ENCODE results near the gene PCA3. TPM values are rescaled to one million over a fixed set of nuclear protein-coding genes. Genes with fewer than 3 reads are reported as not detected.
A peak's percentile ranks its signal among the peaks of the same experiment; 100 is the strongest.

The PCA3 gene
- polyA plus RNA-seq, 3 donors, result 0.11 to 0.25 TPM; not detected in 1

GRCh38 chr9:76808636-76809035, 44.4 kb downstream of the PCA3 start:
- 31 to 71% (median 53%) methylated on average over 5 of the region's 5 CpGs for WGBS, 3 donors
- no peak overlapping the region for H3K27ac ChIP-seq (ENCODE audit: low read depth, low read length)

- no peak overlapping the region for H3K27ac ChIP-seq (ENCODE audit: low read depth, low read length)
- 16 to 36% (median 26%) methylated on average over 2 of the region's 2 CpGs for WGBS, 3 donors
These were observed 46.2 kb downstream of the PCA3 start for GRCh38 chr9:76810377-76810957.

GRCh38 chr9:76812591-76812990, 48.4 kb downstream of the PCA3 start:
- no peak overlapping the region for H3K27ac ChIP-seq (ENCODE audit: low read depth, low read length)
- 80 to 85% (median 82%) methylated on average over 6 of the region's 6 CpGs for WGBS, 3 donors

GRCh38 chr9:76817489-76817888, 53.3 kb downstream of the PCA3 start:
- WGBS, 3 donors, result 89 to 94% (median 93%) methylated on average over 1 of the region's 1 CpG

GRCh38 chr9:76818271-76818670, 54.0 kb downstream of the PCA3 start:
- 53 to 61% (median 54%) methylated on average over 4 of the region's 4 CpGs for WGBS, 3 donors
- H3K27ac ChIP-seq (ENCODE audit: low read depth, low read length), result no peak overlapping the region

More at GRCh38 chr9:76817489-76817888, 53.3 kb downstream of the PCA3 start:
- H3K27ac ChIP-seq (ENCODE audit: low read depth, low read length), result no peak overlapping the region

GRCh38 chr9:76820431-76820830, 56.2 kb downstream of the PCA3 start:
- 72 to 79% (median 76%) methylated on average over 6 of the region's 6 CpGs for WGBS, 3 donors
- H3K27ac ChIP-seq (ENCODE audit: low read depth, low read length), result no peak overlapping the region

- no peak overlapping the region for H3K27ac ChIP-seq (ENCODE audit: low read depth, low read length)
- 49 to 83% (median 74%) methylated on average over 9 of the region's 9 CpGs for WGBS, 3 donors
These were observed 63.2 kb downstream of the PCA3 start for GRCh38 chr9:76827296-76828080.

- no peak overlapping the region for H3K27ac ChIP-seq (ENCODE audit: low read depth, low read length)
- 65 to 78% (median 69%) methylated on average over 3 of the region's 3 CpGs for WGBS, 3 donors
These were observed 64.2 kb downstream of the PCA3 start for GRCh38 chr9:76828447-76828846.

- 48 to 60% (median 51%) methylated on average over 7 of the region's 7 CpGs for WGBS, 3 donors
- H3K27ac ChIP-seq (ENCODE audit: low read depth, low read length), result peak overlapping the region; percentile 29
These were observed 71.5 kb downstream of the PCA3 start for GRCh38 chr9:76835571-76836283.

Other genes starting within 250 kb of the PCA3 start
- 1 to 10 TPM; 1.4 to 6.6 (median 3.5) TPM for gene PRUNE2, start 141.7 kb downstream of the PCA3 start, polyA plus RNA-seq